ENCODE data around the gene NPRL2.
A peak's percentile ranks its signal among the peaks of the same experiment; 100 is the strongest.

NPRL2 gene

DNA sequence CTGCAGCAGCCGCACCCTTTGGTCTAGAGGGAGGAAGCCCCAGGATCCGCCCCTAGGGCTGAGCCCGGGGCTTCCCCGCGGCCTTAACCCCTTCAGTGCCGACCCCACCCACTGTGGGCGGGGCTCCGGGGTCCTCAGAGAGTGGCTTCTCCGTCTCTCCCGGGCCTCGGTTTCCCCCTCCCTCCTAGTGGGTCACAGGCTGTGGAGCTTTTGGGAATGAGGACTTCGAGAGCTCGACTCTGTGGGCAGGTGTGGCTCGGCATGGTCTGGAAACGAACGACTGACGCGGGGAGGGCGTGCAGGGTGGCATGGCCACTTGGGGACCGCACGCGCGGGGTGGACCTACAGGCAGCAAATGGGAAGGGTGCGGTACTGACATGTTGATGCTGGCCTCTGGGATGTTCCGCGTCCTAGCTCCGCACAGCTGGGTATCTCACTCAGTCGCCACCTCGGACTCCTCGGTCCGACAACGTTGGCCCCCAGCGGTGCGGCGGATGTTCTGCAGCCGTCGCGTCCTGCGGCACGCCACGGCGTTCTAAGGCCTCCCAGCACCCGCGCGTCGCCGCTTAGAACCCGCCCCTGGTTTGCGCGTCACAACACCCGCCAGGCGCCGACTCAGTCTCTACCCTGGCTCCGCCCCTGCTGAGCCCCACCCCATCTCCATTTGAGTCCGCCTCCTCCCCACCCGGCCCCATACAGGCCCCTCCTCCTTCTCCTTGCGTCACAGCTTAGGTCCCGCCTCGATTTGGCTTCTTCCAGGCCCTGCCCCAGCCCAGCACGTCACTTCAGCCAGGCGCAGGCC lies 51.5 kb downstream of the NPRL2 start, which contains the start of the genes HYAL3 and NAA80:
HYAL3 (minus strand) TSS at position 570 of the 802 bp plus-strand sequence. CDS start 3,803 bp downstream, outside the sequence.
NAA80 (minus strand) TSS at position 570 of the 802 bp plus-strand sequence. CDS start 1,942 bp downstream, outside the sequence.
- Histone ChIP-seq H3K36me3 (no peaks in the 10 kb centered on the region), H3K4me1 (no peaks in the 10 kb centered on the region; the same call in 1 of the 2 replicates), H3K27me3 (no peaks in the 10 kb centered on the region), H3K9me3 (no peaks in the 10 kb centered on the region), H3K4me3 (ENCODE audit: low read depth, low read length) (peak within 1 kb of the TSS; percentile 72)
- peak; percentile 96 for DNase-seq
- no peak for TF ChIP-seq CTCF (IDR thresholded peaks at IDR 0.05; ENCODE audit: low read depth, low read length)

- no peaks in the 10 kb centered on the region for H3K9me3 ChIP-seq
- no peak for TF ChIP-seq CTCF (IDR thresholded peaks at IDR 0.05; ENCODE audit: low read depth, low read length)
- no peaks in the 10 kb centered on the region; the same call in 1 of the 2 replicates for H3K4me1 ChIP-seq
- no peak for DNase-seq
- H3K4me3 ChIP-seq (ENCODE audit: low read depth, low read length), result peak overlapping the region; percentile 72
- H3K36me3 ChIP-seq, result no peaks in the 10 kb centered on the region
- no peaks in the 10 kb centered on the region for H3K27me3 ChIP-seq
Measured at GRCh38 chr3:50297896-50298725, 52.5 kb downstream of the NPRL2 start.

DNA sequence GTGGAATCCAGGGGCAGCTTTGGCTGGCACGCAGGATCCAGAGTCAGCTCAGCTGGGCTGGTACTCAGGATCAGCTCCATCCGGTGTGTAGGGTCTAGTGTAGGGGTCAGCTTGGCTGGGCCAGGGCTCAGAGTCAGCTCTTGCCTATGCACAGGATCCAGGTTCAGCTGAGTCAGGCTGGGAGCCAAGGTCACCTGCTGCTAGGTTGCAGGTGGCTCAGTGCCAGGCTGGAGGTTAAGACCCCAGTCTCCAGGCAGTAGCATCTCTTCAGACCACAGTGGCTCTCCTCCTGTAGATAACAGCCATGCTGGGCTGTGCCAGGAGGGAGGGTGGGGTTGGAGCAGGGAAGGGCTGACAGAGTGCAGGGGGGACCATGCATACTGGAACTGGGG lies 53.2 kb downstream of the NPRL2 start:
- DNase-seq, result no peak
- Histone ChIP-seq H3K9me3 (no peaks in the 10 kb centered on the region), H3K36me3 (no peaks in the 10 kb centered on the region), H3K27me3 (no peaks in the 10 kb centered on the region), H3K4me3 (ENCODE audit: low read depth, low read length) (no peak overlapping the region), H3K4me1 (no peaks in the 10 kb centered on the region; the same call in 1 of the 2 replicates)
- no peak for TF ChIP-seq CTCF (IDR thresholded peaks at IDR 0.05; ENCODE audit: low read depth, low read length)
